GM21526 (cell line): ENCODE results near the gene SFT2D2.

Experiments used
- ATAC-seq: cut with Tn5 transposase; IDR thresholded peaks from one replicate; pipeline ENCODE4 v1.9.1; 2021; ENCODE audit warnings: moderate library complexity; ENCODE audit not compliant: unreplicated experiment, low FRiP score

The SFT2D2 gene

GRCh38 chr1:168221275-168221674, 4.5 kb upstream of the SFT2D2 start:
- ATAC-seq = no peak

DNA sequence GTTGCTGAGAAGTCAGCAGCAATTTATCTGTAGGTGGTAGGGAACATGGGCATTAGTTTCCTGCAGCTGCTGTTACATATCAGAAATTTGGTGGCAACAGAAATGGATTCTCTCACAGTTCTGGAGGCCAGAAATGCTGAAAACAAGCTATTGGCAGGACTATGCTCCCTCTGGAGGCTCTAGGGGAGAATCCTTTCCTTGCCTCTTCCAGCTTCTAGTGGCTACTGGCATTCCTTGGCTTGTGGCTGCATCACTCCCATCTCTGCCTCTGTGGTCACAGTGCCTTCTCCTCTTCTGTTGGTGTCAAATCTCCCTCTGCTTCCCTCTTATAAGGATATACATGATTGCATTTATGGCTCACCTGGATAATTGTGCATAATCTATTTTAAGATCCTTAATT, 2.5 kb upstream of the SFT2D2 start:
- no peak for ATAC-seq

GRCh38 chr1:168223681-168224540, 1.9 kb upstream of the SFT2D2 start:
- no peak for ATAC-seq

DNA sequence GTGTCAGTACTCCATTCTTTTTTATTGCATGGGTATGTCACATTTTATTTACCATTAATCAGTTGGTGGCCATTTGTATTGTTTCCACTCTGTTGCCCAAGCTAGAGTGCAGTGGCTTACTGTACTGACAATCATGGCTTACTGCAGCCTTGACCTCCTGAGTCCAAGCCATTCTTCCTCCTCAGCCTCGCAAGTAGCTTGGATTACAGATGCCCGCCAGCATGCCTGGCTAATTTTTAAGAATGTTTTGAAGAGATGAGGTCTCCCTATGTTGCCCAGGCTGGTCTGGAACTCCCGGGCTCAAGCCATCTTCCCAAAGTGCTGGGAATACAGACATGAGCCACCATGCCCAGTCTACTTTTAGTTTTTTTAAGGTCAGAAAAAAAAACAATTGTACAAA, 813 bp upstream of the SFT2D2 start:
- ATAC-seq = no peak

- ATAC-seq = no peak
Observed at GRCh38 chr1:168227620-168228019, 1.8 kb downstream of the SFT2D2 start.

- ATAC-seq = no peak
Observed at GRCh38 chr1:168229893-168230292, 4.1 kb downstream of the SFT2D2 start.

DNA sequence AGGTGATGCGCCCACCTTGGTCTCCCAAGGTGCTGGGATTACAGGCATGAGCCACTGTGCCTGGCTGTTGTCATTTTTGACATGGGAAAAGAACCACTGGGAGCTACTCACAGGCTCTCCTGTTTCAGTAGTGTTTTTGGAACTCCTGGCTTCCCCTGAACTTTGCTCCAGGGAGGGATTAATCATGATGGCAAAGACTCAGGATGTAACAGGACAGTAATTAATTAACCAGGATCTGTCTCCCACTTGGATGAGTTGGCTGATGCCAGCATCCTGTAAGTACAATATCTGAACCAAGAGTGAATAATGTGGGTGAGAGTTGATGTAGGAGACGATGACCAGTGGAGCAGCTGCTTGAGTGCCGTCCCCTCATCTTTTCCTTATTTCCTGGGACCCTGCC, 4.9 kb downstream of the SFT2D2 start:
- ATAC-seq = no peak

- ATAC-seq = peak; percentile 76
Observed at GRCh38 chr1:168234846-168235547, 9.2 kb downstream of the SFT2D2 start.

GRCh38 chr1:168235548-168235885, 9.7 kb downstream of the SFT2D2 start:
- ATAC-seq = no peak

DNA sequence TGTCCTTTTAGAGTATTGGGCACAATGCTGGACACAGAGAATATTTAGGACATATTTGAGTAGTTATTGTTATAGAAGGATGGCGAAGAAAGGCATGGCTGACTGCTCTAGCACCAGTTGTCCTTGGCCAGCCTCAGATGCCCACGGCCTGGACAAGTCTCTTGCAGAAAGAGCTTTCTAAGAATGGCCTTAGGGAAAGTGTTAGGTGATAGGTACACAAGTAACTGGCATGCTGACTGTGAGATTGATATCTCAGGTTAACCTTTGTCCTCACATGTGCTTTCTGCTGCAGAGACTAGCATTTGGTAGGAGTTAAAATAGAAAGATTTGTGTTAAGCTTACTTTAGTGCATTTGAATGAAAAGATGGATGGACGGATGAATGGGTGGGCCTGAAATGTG, 10.1 kb downstream of the SFT2D2 start:
- no peak for ATAC-seq

- ATAC-seq = no peak
Observed at GRCh38 chr1:168236836-168237611, 11.2 kb downstream of the SFT2D2 start.

- no peak for ATAC-seq
Observed at GRCh38 chr1:168243198-168243597, 17.4 kb downstream of the SFT2D2 start.

GRCh38 chr1:168243636-168244212, 17.9 kb downstream of the SFT2D2 start:
- no peak for ATAC-seq

GRCh38 chr1:168245042-168245441, 19.2 kb downstream of the SFT2D2 start:
- ATAC-seq = no peak

DNA sequence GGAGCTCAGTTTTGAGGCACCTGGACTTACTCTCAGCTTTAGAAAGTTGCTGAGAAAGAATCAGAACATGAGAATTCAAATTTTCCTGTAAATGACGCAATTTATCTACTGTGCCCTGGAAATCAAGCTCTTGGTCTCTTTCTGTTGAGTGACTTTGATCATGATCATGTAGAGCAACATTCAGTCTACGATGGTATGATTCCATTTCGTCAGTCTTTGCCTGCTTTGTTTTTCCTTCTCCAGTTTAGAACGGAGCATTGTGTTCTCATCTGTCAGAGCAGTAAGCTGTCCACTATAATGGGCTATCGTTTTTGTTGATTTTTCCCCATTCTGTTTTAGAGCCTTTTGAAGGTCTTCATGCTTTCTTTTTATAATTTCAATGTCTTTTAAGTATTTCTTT, 20.7 kb downstream of the SFT2D2 start:
- no peak for ATAC-seq

GRCh38 chr1:168252204-168252733, 26.5 kb downstream of the SFT2D2 start:
- no peak for ATAC-seq

- ATAC-seq = no peak
Observed at GRCh38 chr1:168256164-168256563, 30.4 kb downstream of the SFT2D2 start.

GRCh38 chr1:168257397-168257796, 31.6 kb downstream of the SFT2D2 start:
- no peak for ATAC-seq

DNA sequence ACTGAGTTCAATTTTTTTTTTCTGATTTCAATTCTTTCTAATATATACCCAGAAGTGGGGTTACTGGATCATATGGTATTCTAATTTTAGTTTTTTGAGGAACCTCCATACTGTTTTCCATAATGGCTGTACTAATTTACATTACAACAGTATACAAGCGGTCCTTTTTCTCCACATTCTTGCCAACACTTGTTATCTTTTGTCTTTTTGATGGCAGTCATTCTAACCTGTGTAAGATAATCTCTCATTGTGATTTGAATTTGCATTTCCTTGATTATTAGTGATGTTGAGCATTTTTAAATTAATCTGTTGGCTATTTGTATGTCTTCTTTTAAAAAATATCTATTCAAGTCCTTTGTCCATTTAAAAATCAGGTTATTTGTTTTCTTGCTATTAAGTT, 33.8 kb downstream of the SFT2D2 start:
- no peak for ATAC-seq

GRCh38 chr1:168260393-168260792, 34.6 kb downstream of the SFT2D2 start:
- no peak for ATAC-seq

DNA sequence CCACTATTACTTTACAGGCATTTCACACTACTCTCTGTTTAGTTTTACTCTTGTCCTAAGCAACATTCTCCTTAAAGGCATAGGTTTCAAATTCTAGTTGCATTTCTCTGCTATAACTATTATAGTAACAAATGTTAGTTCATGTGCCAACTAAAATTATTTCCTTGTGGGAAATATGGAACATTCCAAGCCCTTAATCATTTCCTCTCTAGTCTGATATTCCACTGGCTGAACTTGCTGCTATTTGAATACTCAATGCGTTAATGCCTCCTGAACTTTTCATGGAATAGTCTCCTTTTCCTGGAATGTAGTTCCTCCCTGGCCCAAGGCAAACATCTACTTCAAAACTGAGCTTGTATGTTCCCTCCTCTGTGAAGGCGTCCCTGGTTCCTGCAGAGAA, 35.6 kb downstream of the SFT2D2 start:
- ATAC-seq = no peak
